DOHH2 (cell line): Measurements from ENCODE around the gene PRPF31.

ENCODE experiments used
- H3F3A ChIP-seq: fragments of 200-600 bp; sonication (generic), shearing (Covaris generic); 2 replicates; pipeline ENCODE4 v1.6.0; 2016; ENCODE audit warnings: antibody characterized with exemption, mild to moderate bottlenecking; ENCODE audit not compliant: control insufficient read depth, insufficient read depth
- H3K27ac ChIP-seq: fragments of 200-600 bp; sonication (generic); 2 replicates; pipeline ENCODE4 v1.5.1; 2014; ENCODE audit warnings: low read depth, mild to moderate bottlenecking, low read length, moderate library complexity
- H3K27me3 ChIP-seq: fragments of 200-600 bp; sonication (generic); 2 replicates; pipeline ENCODE4 v1.6.1; 2014; ENCODE audit warnings: mild to moderate bottlenecking, low read length, mixed read lengths; ENCODE audit not compliant: control insufficient read depth
- H3K36me3 ChIP-seq: fragments of 200-600 bp; sonication (generic); 2 replicates; pipeline ENCODE4 v1.6.1; 2014; ENCODE audit warnings: mild to moderate bottlenecking, low read length, moderate library complexity, mixed read lengths; ENCODE audit not compliant: control insufficient read depth
- H3K4me1 ChIP-seq: fragments of 200-600 bp; sonication (generic); 2 replicates; pipeline ENCODE4 v1.6.1; 2014; ENCODE audit warnings: mild to moderate bottlenecking, low read length, mixed read lengths; ENCODE audit not compliant: control insufficient read depth
- H3K4me2 ChIP-seq: fragments of 200-600 bp; sonication (generic); 2 replicates; pipeline ENCODE4 v1.6.0; 2014; ENCODE audit warnings: mild to moderate bottlenecking, low read length, moderate library complexity
- H3K4me3 ChIP-seq: fragments of 200-600 bp; sonication (generic); 2 replicates; pipeline ENCODE4 v1.5.1; 2014; ENCODE audit warnings: mild to moderate bottlenecking, low read length, mixed read lengths
- H3K79me2 ChIP-seq: fragments of 200-600 bp; sonication (generic); 2 replicates; pipeline ENCODE4 v1.6.1; 2014; ENCODE audit warnings: mild to moderate bottlenecking, low read length, mixed read lengths; ENCODE audit not compliant: control insufficient read depth
- H3K9me2 ChIP-seq: fragments of 200-600 bp; sonication (generic); replicated peaks from 2 replicates; pipeline ENCODE4 v1.6.1; 2014; ENCODE audit warnings: mild to moderate bottlenecking, low read length, mixed read lengths; ENCODE audit not compliant: control insufficient read depth
- H3K9me3 ChIP-seq: fragments of 200-600 bp; sonication (generic); 2 replicates; pipeline ENCODE4 v1.6.1; 2014; ENCODE audit warnings: antibody characterized with exemption, low read length, mixed read lengths; ENCODE audit not compliant: control insufficient read depth, insufficient read depth
- H4K20me1 ChIP-seq: fragments of 200-600 bp; sonication (generic); 2 replicates; pipeline ENCODE4 v1.6.0; 2014; ENCODE audit warnings: low read depth, mild to moderate bottlenecking, antibody characterized with exemption, low read length, moderate library complexity; ENCODE audit not compliant: control insufficient read depth, insufficient read depth
- EZH2phosphoT487 ChIP-seq: fragments of 200-600 bp; sonication (generic); IDR thresholded peaks from 2 replicates; pipeline ENCODE4 v1.6.1; 2017; ENCODE audit warnings: borderline replicate concordance, mild to moderate bottlenecking, antibody characterized with exemption, low read length, moderate library complexity, mixed read lengths
- TF ChIP-seq, protein P1 (sequence below): fragments of 200-600 bp; sonication (generic); IDR thresholded peaks from one replicate; pipeline ENCODE4 v1.5.1; 2014; ENCODE audit warnings: antibody characterized with exemption, mild to moderate bottlenecking, low read depth, low read length; ENCODE audit not compliant: poor library complexity, severe bottlenecking

Gene PRPF31

DNA sequence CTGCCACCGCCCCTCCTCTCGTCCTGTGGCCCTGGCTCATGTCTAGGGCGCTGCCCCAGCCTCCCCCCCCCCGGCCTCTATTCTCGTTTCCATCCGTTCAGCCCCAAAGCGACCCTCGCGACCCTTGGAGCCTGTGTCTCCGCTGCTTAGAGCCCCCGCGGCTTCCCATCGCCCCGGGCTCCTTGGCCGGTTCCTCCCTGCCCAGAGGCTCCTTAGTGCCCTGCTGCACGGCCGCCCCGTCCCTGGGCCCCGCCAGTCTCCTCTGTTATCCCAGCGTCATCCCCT is 12.8 kb downstream of the PRPF31 start:
- Histone ChIP-seq H3K4me3 (no peak overlapping the region), H3K27ac (no peak overlapping the region), H3F3A (no peaks in the 10 kb centered on the region), H3K36me3 (peaks cover 62% of the 10 kb centered on the region), H4K20me1 (0 out of 2 replicates have a peak, but pooled peaks cover 3% of the 10 kb centered on the region), H3K9me3 (no peaks in the 10 kb centered on the region), H3K4me1 (no peaks in the 10 kb centered on the region), H3K9me2 (no peaks in the 10 kb centered on the region), H3K79me2 (no peaks in the 10 kb centered on the region), H3K27me3 (no peaks in the 10 kb centered on the region), H3K4me2 (no peak overlapping the region)
- TF ChIP-seq, protein P1, sequence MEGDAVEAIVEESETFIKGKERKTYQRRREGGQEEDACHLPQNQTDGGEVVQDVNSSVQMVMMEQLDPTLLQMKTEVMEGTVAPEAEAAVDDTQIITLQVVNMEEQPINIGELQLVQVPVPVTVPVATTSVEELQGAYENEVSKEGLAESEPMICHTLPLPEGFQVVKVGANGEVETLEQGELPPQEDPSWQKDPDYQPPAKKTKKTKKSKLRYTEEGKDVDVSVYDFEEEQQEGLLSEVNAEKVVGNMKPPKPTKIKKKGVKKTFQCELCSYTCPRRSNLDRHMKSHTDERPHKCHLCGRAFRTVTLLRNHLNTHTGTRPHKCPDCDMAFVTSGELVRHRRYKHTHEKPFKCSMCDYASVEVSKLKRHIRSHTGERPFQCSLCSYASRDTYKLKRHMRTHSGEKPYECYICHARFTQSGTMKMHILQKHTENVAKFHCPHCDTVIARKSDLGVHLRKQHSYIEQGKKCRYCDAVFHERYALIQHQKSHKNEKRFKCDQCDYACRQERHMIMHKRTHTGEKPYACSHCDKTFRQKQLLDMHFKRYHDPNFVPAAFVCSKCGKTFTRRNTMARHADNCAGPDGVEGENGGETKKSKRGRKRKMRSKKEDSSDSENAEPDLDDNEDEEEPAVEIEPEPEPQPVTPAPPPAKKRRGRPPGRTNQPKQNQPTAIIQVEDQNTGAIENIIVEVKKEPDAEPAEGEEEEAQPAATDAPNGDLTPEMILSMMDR = no peak
- no peak for TF ChIP-seq EZH2phosphoT487

DNA sequence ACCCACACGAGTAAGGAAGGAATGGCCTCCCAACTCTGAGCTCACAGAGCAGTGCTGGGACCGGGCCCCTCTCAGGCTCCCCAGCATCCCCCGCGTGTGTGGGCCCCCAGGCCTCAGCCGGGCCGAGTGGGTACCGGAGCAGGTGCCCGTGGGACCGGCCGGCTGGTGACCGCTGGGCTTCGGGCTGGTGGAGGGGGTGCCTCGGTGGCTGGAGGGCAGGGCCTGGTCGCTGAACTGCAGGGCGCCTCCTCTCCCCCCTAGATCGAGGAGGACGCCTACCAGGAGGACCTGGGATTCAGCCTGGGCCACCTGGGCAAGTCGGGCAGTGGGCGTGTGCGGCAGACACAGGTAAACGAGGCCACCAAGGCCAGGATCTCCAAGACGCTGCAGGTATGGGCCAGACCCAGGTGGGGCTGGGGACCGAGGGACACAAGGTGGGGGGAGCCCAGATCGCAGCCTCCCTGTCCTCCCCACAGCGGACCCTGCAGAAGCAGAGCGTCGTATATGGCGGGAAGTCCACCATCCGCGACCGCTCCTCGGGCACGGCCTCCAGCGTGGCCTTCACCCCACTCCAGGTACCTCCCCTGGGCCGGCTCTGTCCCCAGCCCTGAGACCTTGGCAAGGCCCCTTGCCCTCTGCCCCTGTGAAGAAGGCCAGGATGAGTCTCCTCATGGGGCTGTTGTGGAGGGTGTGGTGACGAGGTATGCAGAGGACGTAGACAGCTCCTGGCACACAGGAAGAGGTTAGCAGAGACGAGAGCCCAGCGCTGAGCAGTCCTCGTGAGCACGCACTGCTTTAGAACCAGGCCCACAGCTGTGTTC is 13.5 kb downstream of the PRPF31 start:
- no peaks in the 10 kb centered on the region for H3K79me2 ChIP-seq
- H3K36me3 ChIP-seq = peaks cover 56% of the 10 kb centered on the region
- no peaks in the 10 kb centered on the region for H3K4me1 ChIP-seq
- no peaks in the 10 kb centered on the region for H3F3A ChIP-seq
- H3K27ac ChIP-seq = no peak overlapping the region
- no peaks in the 10 kb centered on the region for H3K9me3 ChIP-seq
- H3K27me3 ChIP-seq = no peaks in the 10 kb centered on the region
- no peaks in the 10 kb centered on the region for H3K9me2 ChIP-seq
- no peak overlapping the region for H3K4me3 ChIP-seq
- TF ChIP-seq, protein P1 = no peak
- TF ChIP-seq EZH2phosphoT487 = no peak
- H3K4me2 ChIP-seq = no peak overlapping the region
- H4K20me1 ChIP-seq = 0 out of 2 replicates have a peak, but pooled peaks cover 3% of the 10 kb centered on the region

DNA sequence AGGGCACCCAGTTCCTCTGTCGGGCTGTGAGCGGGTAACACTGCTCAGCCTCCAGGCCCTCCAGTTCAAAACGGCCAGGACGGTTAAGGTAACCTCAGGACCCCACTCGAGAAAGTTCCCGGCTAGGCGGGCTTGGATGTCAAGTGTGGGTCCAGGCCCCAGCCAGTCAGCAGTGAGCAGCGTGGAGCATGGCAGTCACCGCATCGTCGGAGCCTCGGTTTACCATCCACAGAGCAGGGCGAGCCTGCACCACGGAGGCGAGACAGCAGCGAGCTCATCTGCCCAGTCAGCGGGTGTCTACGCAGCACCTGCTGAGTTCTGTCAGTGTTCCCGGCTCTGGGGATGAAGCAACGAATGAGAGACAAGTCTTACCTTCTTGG is 14.1 kb downstream of the PRPF31 start:
- Histone ChIP-seq H3K79me2 (no peaks in the 10 kb centered on the region), H3K4me2 (no peak overlapping the region), H3K9me3 (no peaks in the 10 kb centered on the region), H3K27me3 (no peaks in the 10 kb centered on the region), H3K27ac (no peak overlapping the region), H3K4me3 (no peak overlapping the region), H3K9me2 (no peaks in the 10 kb centered on the region), H3K4me1 (no peaks in the 10 kb centered on the region), H3K36me3 (peaks cover 50% of the 10 kb centered on the region), H4K20me1 (0 out of 2 replicates have a peak, but pooled peaks cover 3% of the 10 kb centered on the region), H3F3A (no peaks in the 10 kb centered on the region)
- TF ChIP-seq, protein P1 = no peak
- no peak for TF ChIP-seq EZH2phosphoT487
